Smooth muscle cell (in vitro differentiated cells): ENCODE measurements around the gene LINGO4. TPM values are rescaled to one million over a fixed set of nuclear protein-coding genes. Genes with fewer than 3 reads are reported as not detected.

ENCODE experiments used
- DNase-seq: peaks from one replicate; lab custom pipeline; 2025; ENCODE audit not compliant: unreplicated experiment; lab: John Stamatoyannopoulos, UW
- H2AFZ ChIP-seq: fragments of 200-600 bp; sonication (generic); 2 replicates; pipeline ENCODE4 v1.6.0; 2016; ENCODE audit warnings: antibody characterized with exemption, low read depth, mild to moderate bottlenecking
- H3F3A ChIP-seq: fragments of 200-600 bp; sonication (generic); 2 replicates; pipeline ENCODE4 v1.6.0; 2017; ENCODE audit warnings: antibody characterized with exemption, low read depth
- H3K27ac ChIP-seq: fragments of 200-600 bp; sonication (generic); 2 replicates; pipeline ENCODE4 v1.5.1; 2016; ENCODE audit warnings: low read depth, mild to moderate bottlenecking
- H3K27me3 ChIP-seq: fragments of 200-600 bp; sonication (generic); 2 replicates; pipeline ENCODE4 v1.6.1; 2016; ENCODE audit warnings: low read depth, mild to moderate bottlenecking
- H3K36me3 ChIP-seq: fragments of 200-600 bp; sonication (generic); 2 replicates; pipeline ENCODE4 v1.5.1; 2016; ENCODE audit warnings: low read depth
- H3K4me1 ChIP-seq: fragments of 200-600 bp; sonication (generic); 2 replicates; pipeline ENCODE4 v1.5.1; 2016; ENCODE audit warnings: low read depth
- H3K4me2 ChIP-seq: fragments of 200-600 bp; sonication (generic); 2 replicates; pipeline ENCODE4 v1.6.0; 2016; ENCODE audit warnings: mild to moderate bottlenecking
- H3K4me3 ChIP-seq: fragments of 200-600 bp; sonication (generic); 2 replicates; pipeline ENCODE4 v1.5.1; 2016; ENCODE audit warnings: mild to moderate bottlenecking
- H3K79me2 ChIP-seq: fragments of 200-600 bp; sonication (generic); 2 replicates; pipeline ENCODE4 v1.6.0; 2016; ENCODE audit warnings: low read depth, mild to moderate bottlenecking
- H3K9ac ChIP-seq: fragments of 200-600 bp; sonication (generic); 2 replicates; pipeline ENCODE4 v1.6.0; 2016; ENCODE audit warnings: low read depth
- H3K9me3 ChIP-seq: fragments of 200-600 bp; sonication (generic); replicated peaks from 2 replicates; pipeline ENCODE4 v1.5.1; 2016; ENCODE audit warnings: low read depth
- H4K20me1 ChIP-seq: fragments of 200-600 bp; sonication (generic); 2 replicates; pipeline ENCODE4 v1.6.0; 2016; ENCODE audit warnings: low read depth
- CTCF ChIP-seq: fragments of 200-600 bp; sonication (generic); IDR thresholded peaks from 2 replicates; pipeline ENCODE4 v1.5.1; 2017; ENCODE audit warnings: borderline replicate concordance, mild to moderate bottlenecking, antibody characterized with exemption; ENCODE audit not compliant: insufficient read depth, poor library complexity, severe bottlenecking
- WGBS: methylation state at CpG from one replicate; pipeline ENCODE4 v1.1.7; 2016; ENCODE audit warnings: low lambda C conversion rate; 5-methylcytosine and 5-hydroxymethylcytosine counted together
- polyA plus RNA-seq: library from polyadenylated mRNA; unstranded; fragments of >200 nt; fragmentation: Nextera tagmentation; extraction: Ambion mirVana; gene quantifications from 2 replicates; pipeline ENCODE4 v1.2.1, GENCODE V29; 2016
- total RNA-seq: library from RNA; depleted of rRNA; stranded (reverse); fragments of >200 nt; gene quantifications from 2 replicates; pipeline ENCODE4 v1.2.3, GENCODE V29; 2014

Gene LINGO4
- total and polyA plus RNA-seq, 2 experiments from 2014 or later, result not detected

- Histone ChIP-seq H3K27me3 (no peaks in the 10 kb centered on the region), H3K4me3 (no peak overlapping the region), H3F3A (no peaks in the 10 kb centered on the region), H3K9ac (no peak overlapping the region), H2AFZ (no peak overlapping the region), H3K27ac (no peak overlapping the region), H3K4me2 (no peak overlapping the region), H3K79me2 (no peaks in the 10 kb centered on the region), H4K20me1 (no peaks in the 10 kb centered on the region), H3K36me3 (no peaks in the 10 kb centered on the region), H3K4me1 (no peaks in the 10 kb centered on the region), H3K9me3 (no peaks in the 10 kb centered on the region)
- 90% methylated on average over 12 of the region's 12 CpGs for WGBS
- no peak for TF ChIP-seq CTCF
- DNase-seq, result no peak
Observed at GRCh38 chr1:151813271-151813977, 8.2 kb upstream of the LINGO4 start.

GRCh38 chr1:151811181-151811580, 6.0 kb upstream of the LINGO4 start:
- H3K4me1 ChIP-seq, result no peaks in the 10 kb centered on the region
- 94% methylated on average over 9 of the region's 9 CpGs for WGBS
- no peak overlapping the region for H3K4me2 ChIP-seq

DNA sequence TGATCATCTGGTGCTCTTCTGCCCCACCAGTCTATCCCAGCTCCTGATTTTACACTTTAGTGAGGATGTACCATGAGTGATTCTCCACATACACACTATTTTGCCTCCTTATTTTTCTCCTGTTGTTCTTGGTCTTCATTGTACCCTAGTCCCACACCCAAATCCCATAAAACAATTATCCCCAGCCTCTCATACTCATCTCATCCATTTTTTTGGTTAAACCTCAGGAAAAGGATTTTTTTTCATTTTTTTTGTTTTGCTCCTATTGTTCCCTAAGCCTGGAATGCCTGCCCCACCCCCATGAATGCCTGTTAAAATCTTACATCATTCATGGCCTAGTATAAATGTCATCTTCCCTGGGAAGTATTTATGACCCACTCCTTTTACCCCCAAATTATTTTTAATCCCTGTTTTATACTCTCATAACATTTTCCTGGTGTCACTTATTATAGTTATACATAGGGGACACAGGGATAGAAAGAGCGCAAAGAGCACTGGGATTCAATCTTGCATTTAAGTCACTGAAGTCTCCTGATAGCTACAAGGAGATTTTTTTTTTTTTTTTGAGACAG, 4.9 kb upstream of the LINGO4 start:
- H3K4me2 ChIP-seq, result no peak overlapping the region
- H3F3A ChIP-seq, result no peaks in the 10 kb centered on the region
- DNase-seq, result no peak
- H3K4me1 ChIP-seq, result no peaks in the 10 kb centered on the region
- no peak overlapping the region for H2AFZ ChIP-seq
- no peaks in the 10 kb centered on the region for H4K20me1 ChIP-seq
- no peaks in the 10 kb centered on the region for H3K79me2 ChIP-seq
- H3K36me3 ChIP-seq, result no peaks in the 10 kb centered on the region
- no peaks in the 10 kb centered on the region for H3K9me3 ChIP-seq
- 100% methylated on average over 1 of the region's 1 CpG for WGBS
- TF ChIP-seq CTCF, result no peak
- H3K9ac ChIP-seq, result no peak overlapping the region
- peaks cover 6% of the 10 kb centered on the region for H3K27me3 ChIP-seq
- no peak overlapping the region for H3K27ac ChIP-seq
- no peak overlapping the region for H3K4me3 ChIP-seq

More at GRCh38 chr1:151811181-151811580, 6.0 kb upstream of the LINGO4 start:
- Histone ChIP-seq H3K9me3 (no peaks in the 10 kb centered on the region), H3K4me3 (no peak overlapping the region), H3F3A (no peaks in the 10 kb centered on the region), H2AFZ (no peak overlapping the region), H3K9ac (no peak overlapping the region), H4K20me1 (no peaks in the 10 kb centered on the region), H3K27ac (no peak overlapping the region), H3K36me3 (no peaks in the 10 kb centered on the region), H3K27me3 (no peaks in the 10 kb centered on the region), H3K79me2 (no peaks in the 10 kb centered on the region)
- no peak for DNase-seq
- TF ChIP-seq CTCF, result no peak
